ENCODE results near the gene FCN3. TPM values are rescaled to one million over a fixed set of nuclear protein-coding genes. Genes with fewer than 3 reads are reported as not detected.

FCN3 gene
- total RNA-seq, 4 donors from 2014 or later: 2.9 to 16.6 (median 10.5) TPM

DNA sequence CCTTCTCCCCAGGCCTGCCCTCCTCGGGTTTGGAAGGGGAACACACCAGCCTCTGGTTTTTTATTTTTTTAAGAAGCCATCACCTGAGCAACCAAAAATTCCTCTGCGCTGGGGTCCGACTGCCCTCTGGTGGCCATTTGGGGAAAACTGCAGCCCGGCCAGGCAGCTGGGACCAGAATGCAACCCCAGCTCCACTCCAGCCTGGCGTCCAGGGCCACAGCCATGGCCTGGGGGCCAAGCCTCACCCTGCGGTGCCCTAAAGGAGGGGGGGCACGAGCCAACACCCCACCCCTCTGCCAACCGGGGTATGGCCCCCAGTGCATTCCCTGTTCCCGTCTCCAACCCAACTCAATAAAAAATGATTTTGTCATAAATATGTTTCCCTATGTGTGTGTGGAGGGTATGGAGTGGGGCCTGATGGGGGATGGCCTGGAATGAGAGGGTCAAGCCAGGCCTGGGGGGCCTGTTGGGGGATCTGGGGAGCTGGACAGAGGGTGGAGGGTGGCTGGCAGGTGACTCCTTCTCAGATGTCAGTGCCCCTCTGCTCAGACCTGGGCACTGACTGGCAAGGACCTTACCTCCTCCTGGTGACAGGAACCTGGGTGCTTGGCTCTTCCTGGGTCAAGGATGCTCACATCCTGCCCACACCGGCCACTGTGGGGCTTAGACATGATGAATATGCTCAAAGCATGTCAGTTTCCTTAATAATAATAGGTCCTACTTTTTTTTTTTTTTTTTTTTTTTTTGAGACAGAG lies 21.0 kb upstream of the FCN3 start:
- H3K9me3 ChIP-seq: no peaks in the 10 kb centered on the region
- TF ChIP-seq POLR2A (IDR thresholded peaks at IDR 0.05; ENCODE audit: low read depth) (no peak), EP300 (IDR thresholded peaks at IDR 0.05) (no peak), POLR2AphosphoS5 (IDR thresholded peaks at IDR 0.05) (peak in 1 of 2 donors; percentile 11)
- TF ChIP-seq, protein P1, sequence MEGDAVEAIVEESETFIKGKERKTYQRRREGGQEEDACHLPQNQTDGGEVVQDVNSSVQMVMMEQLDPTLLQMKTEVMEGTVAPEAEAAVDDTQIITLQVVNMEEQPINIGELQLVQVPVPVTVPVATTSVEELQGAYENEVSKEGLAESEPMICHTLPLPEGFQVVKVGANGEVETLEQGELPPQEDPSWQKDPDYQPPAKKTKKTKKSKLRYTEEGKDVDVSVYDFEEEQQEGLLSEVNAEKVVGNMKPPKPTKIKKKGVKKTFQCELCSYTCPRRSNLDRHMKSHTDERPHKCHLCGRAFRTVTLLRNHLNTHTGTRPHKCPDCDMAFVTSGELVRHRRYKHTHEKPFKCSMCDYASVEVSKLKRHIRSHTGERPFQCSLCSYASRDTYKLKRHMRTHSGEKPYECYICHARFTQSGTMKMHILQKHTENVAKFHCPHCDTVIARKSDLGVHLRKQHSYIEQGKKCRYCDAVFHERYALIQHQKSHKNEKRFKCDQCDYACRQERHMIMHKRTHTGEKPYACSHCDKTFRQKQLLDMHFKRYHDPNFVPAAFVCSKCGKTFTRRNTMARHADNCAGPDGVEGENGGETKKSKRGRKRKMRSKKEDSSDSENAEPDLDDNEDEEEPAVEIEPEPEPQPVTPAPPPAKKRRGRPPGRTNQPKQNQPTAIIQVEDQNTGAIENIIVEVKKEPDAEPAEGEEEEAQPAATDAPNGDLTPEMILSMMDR (IDR thresholded peaks at IDR 0.05): peak; percentile 96 to 98 (median 97)
- no peak for DNase-seq (ENCODE audit: extremely low spot score)
- H3K4me1 ChIP-seq: peaks cover 49 to 68% (median 58%) of the 10 kb centered on the region in 4 donors
- no peak overlapping the region for H3K4me3 ChIP-seq
- WGBS: 7% methylated on average over 10 of the region's 10 CpGs
- intact Hi-C loops (cut with DNase I): loop anchor here (1.0 kb wide), 1 partner anchor 94 kb away; no protein-coding TSS in a partner anchor
- H3K36me3 ChIP-seq: no peaks in the 10 kb centered on the region
- no peaks in the 10 kb centered on the region for H3K27me3 ChIP-seq
- no peak overlapping the region for H3K27ac ChIP-seq (replicated peaks in 1 of 4)

- no peaks in the 10 kb centered on the region for H3K9me3 ChIP-seq
- H3K27ac ChIP-seq (replicated peaks in 1 of 4): no peak overlapping the region
- no peak overlapping the region for H3K4me3 ChIP-seq
- H3K36me3 ChIP-seq: no peaks in the 10 kb centered on the region
- TF ChIP-seq POLR2AphosphoS5 (IDR thresholded peaks at IDR 0.05): no peak
- no peak for TF ChIP-seq EP300 (IDR thresholded peaks at IDR 0.05)
- TF ChIP-seq, protein P1 (IDR thresholded peaks at IDR 0.05): no peak
- no peak for TF ChIP-seq POLR2A (IDR thresholded peaks at IDR 0.05; ENCODE audit: low read depth)
- peaks cover 45 to 63% (median 51%) of the 10 kb centered on the region in 4 donors for H3K4me1 ChIP-seq
- H3K27me3 ChIP-seq: no peaks in the 10 kb centered on the region
- no CpG with 5 or more reads among the region's 1 CpG for WGBS
- DNase-seq (ENCODE audit: extremely low spot score): no peak
- intact Hi-C loops (cut with DNase I): loop anchor here (1.0 to 5.0 kb wide), 2 partner anchors 94 to 267 kb away; no protein-coding TSS in a partner anchor
These were observed 20.3 kb upstream of the FCN3 start for GRCh38 chr1:27394925-27395324.

GRCh38 chr1:27394282-27394658 lies 19.6 kb upstream of the FCN3 start:
- Histone ChIP-seq H3K4me1 (peaks cover 38 to 57% (median 45%) of the 10 kb centered on the region in 4 donors), H3K36me3 (no peaks in the 10 kb centered on the region), H3K27me3 (no peaks in the 10 kb centered on the region), H3K4me3 (no peak overlapping the region), H3K9me3 (no peaks in the 10 kb centered on the region), H3K27ac (replicated peaks in 1 of 4) (no peak overlapping the region)
- WGBS: 97% methylated on average over 9 of the region's 9 CpGs
- intact Hi-C loops (cut with DNase I): loop anchor here (5.0 kb wide), 1 partner anchor 268 kb away; no protein-coding TSS in a partner anchor
- no peak for TF ChIP-seq POLR2A (IDR thresholded peaks at IDR 0.05; ENCODE audit: low read depth)
- TF ChIP-seq, protein P1 (IDR thresholded peaks at IDR 0.05): no peak
- TF ChIP-seq POLR2AphosphoS5 (IDR thresholded peaks at IDR 0.05): no peak
- TF ChIP-seq EP300 (IDR thresholded peaks at IDR 0.05): no peak
- no peak for DNase-seq (ENCODE audit: extremely low spot score)

GRCh38 chr1:27393641-27394281 lies 19.1 kb upstream of the FCN3 start:
- DNase-seq (ENCODE audit: extremely low spot score): no peak
- H3K4me3 ChIP-seq: no peak overlapping the region
- H3K9me3 ChIP-seq: no peaks in the 10 kb centered on the region
- intact Hi-C loops (cut with DNase I): loop anchor here (5.0 kb wide), 1 partner anchor 269 kb away; no protein-coding TSS in a partner anchor
- no peak overlapping the region for H3K27ac ChIP-seq (replicated peaks in 1 of 4)
- no peaks in the 10 kb centered on the region for H3K27me3 ChIP-seq
- TF ChIP-seq POLR2A (IDR thresholded peaks at IDR 0.05; ENCODE audit: low read depth) (no peak), EP300 (IDR thresholded peaks at IDR 0.05) (no peak), POLR2AphosphoS5 (IDR thresholded peaks at IDR 0.05) (no peak)
- TF ChIP-seq, protein P1 (IDR thresholded peaks at IDR 0.05): no peak
- H3K36me3 ChIP-seq: no peaks in the 10 kb centered on the region
- WGBS: 97% methylated on average over 16 of the region's 18 CpGs
- H3K4me1 ChIP-seq: peaks cover 35 to 55% (median 41%) of the 10 kb centered on the region in 4 donors
